ENCODE results near the gene SOX4.

The SOX4 gene

DNA sequence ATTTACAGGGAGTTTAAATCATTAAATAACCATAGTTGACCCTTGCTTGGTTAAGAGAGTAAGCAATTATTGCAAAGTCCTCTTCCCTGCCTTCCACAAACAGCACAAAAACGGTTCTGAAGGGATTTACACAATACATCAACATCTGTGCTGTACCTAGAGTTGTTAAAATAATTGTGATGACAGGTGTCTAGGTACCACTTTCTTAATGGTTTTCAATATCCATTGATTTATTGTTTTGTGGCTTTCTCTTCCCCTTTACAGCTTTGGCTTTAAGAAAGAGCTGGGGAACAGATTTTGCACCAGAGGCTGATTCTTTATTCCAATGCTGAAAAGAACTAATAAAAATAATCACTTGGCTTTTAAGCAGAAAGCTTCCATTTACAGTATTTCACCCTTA lies 598 bp upstream of the SOX4 start:
- H3K9ac ChIP-seq (ENCODE audit: low read depth in 1 of 2, low read length in 2 of 2), result peak overlapping the region; percentile 26 to 37

DNA sequence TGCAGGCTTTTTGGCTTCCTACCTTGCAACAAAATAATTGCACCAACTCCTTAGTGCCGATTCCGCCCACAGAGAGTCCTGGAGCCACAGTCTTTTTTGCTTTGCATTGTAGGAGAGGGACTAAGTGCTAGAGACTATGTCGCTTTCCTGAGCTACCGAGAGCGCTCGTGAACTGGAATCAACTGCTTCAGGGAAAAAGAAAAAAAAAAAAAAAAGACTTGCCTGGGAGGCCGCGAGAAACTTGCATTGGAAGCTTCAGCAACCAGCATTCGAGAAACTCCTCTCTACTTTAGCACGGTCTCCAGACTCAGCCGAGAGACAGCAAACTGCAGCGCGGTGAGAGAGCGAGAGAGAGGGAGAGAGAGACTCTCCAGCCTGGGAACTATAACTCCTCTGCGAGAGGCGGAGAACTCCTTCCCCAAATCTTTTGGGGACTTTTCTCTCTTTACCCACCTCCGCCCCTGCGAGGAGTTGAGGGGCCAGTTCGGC lies 420 bp downstream of the SOX4 start:
- peaks cover 11 to 14% of the 10 kb centered on the region in 2 donors for H3K4me1 ChIP-seq (ENCODE audit: control insufficient read depth in 2 of 2, insufficient read depth in 2 of 2, low read length in 2 of 2)
- H3K9ac ChIP-seq (ENCODE audit: low read depth in 1 of 2, low read length in 2 of 2), result peak overlapping the region; percentile 91
- no peaks in the 10 kb centered on the region for H3K9me3 ChIP-seq (ENCODE audit: control insufficient read depth in 2 of 2, low read length in 2 of 2)
- H3K4me3 ChIP-seq (ENCODE audit: low read length in 2 of 2), result peak overlapping the region; percentile 71 to 96
- no peaks in the 10 kb centered on the region for H3K36me3 ChIP-seq (ENCODE audit: control insufficient read depth in 2 of 2, insufficient read depth in 2 of 2, low read length in 2 of 2)
- H3K27me3 ChIP-seq (ENCODE audit: control insufficient read depth in 2 of 2, insufficient read depth in 2 of 2, low read length in 2 of 2), result no peaks in the 10 kb centered on the region
- H3K27ac ChIP-seq (ENCODE audit: low read depth in 2 of 2, low read length in 2 of 2), result peak overlapping the region; percentile 85 to 90

More for the DNA sequence above, 598 bp upstream of the SOX4 start:
- peaks cover 12 to 14% of the 10 kb centered on the region in 2 donors for H3K4me1 ChIP-seq (ENCODE audit: control insufficient read depth in 2 of 2, insufficient read depth in 2 of 2, low read length in 2 of 2)
- no peaks in the 10 kb centered on the region for H3K27me3 ChIP-seq (ENCODE audit: control insufficient read depth in 2 of 2, insufficient read depth in 2 of 2, low read length in 2 of 2)
- no peaks in the 10 kb centered on the region for H3K36me3 ChIP-seq (ENCODE audit: control insufficient read depth in 2 of 2, insufficient read depth in 2 of 2, low read length in 2 of 2)
- peak overlapping the region; percentile 58 to 96 for H3K4me3 ChIP-seq (ENCODE audit: low read length in 2 of 2)
- no peaks in the 10 kb centered on the region for H3K9me3 ChIP-seq (ENCODE audit: control insufficient read depth in 2 of 2, low read length in 2 of 2)
- peak overlapping the region in 1 of 2 donors; percentile 90 for H3K27ac ChIP-seq (ENCODE audit: low read depth in 2 of 2, low read length in 2 of 2)

DNA sequence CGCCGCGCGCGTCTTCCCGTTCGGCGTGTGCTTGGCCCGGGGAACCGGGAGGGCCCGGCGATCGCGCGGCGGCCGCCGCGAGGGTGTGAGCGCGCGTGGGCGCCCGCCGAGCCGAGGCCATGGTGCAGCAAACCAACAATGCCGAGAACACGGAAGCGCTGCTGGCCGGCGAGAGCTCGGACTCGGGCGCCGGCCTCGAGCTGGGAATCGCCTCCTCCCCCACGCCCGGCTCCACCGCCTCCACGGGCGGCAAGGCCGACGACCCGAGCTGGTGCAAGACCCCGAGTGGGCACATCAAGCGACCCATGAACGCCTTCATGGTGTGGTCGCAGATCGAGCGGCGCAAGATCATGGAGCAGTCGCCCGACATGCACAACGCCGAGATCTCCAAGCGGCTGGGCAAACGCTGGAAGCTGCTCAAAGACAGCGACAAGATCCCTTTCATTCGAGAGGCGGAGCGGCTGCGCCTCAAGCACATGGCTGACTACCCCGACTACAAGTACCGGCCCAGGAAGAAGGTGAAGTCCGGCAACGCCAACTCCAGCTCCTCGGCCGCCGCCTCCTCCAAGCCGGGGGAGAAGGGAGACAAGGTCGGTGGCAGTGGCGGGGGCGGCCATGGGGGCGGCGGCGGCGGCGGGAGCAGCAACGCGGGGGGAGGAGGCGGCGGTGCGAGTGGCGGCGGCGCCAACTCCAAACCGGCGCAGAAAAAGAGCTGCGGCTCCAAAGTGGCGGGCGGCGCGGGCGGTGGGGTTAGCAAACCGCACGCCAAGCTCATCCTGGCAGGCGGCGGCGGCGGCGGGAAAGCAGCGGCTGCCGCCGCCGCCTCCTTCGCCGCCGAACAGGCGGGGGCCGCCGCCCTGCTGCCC lies 1.1 kb downstream of the SOX4 start:
- H3K4me3 ChIP-seq (ENCODE audit: low read length in 2 of 2), result peak overlapping the region; percentile 71 to 96
- H3K27me3 ChIP-seq (ENCODE audit: control insufficient read depth in 2 of 2, insufficient read depth in 2 of 2, low read length in 2 of 2), result no peaks in the 10 kb centered on the region
- peaks cover 11% of the 10 kb centered on the region in 2 donors for H3K4me1 ChIP-seq (ENCODE audit: control insufficient read depth in 2 of 2, insufficient read depth in 2 of 2, low read length in 2 of 2)
- H3K9me3 ChIP-seq (ENCODE audit: control insufficient read depth in 2 of 2, low read length in 2 of 2), result no peaks in the 10 kb centered on the region
- H3K27ac ChIP-seq (ENCODE audit: low read depth in 2 of 2, low read length in 2 of 2), result peak overlapping the region; percentile 85 to 90
- no peaks in the 10 kb centered on the region for H3K36me3 ChIP-seq (ENCODE audit: control insufficient read depth in 2 of 2, insufficient read depth in 2 of 2, low read length in 2 of 2)
- peak overlapping the region; percentile 91 for H3K9ac ChIP-seq (ENCODE audit: low read depth in 1 of 2, low read length in 2 of 2)

DNA sequence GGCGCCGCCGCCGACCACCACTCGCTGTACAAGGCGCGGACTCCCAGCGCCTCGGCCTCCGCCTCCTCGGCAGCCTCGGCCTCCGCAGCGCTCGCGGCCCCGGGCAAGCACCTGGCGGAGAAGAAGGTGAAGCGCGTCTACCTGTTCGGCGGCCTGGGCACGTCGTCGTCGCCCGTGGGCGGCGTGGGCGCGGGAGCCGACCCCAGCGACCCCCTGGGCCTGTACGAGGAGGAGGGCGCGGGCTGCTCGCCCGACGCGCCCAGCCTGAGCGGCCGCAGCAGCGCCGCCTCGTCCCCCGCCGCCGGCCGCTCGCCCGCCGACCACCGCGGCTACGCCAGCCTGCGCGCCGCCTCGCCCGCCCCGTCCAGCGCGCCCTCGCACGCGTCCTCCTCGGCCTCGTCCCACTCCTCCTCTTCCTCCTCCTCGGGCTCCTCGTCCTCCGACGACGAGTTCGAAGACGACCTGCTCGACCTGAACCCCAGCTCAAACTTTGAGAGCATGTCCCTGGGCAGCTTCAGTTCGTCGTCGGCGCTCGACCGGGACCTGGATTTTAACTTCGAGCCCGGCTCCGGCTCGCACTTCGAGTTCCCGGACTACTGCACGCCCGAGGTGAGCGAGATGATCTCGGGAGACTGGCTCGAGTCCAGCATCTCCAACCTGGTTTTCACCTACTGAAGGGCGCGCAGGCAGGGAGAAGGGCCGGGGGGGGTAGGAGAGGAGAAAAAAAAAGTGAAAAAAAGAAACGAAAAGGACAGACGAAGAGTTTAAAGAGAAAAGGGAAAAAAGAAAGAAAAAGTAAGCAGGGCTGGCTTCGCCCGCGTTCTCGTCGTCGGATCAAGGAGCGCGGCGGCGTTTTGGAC lies 2.0 kb downstream of the SOX4 start:
- H3K4me3 ChIP-seq (ENCODE audit: low read length in 2 of 2), result peak overlapping the region; percentile 71 to 96
- peak overlapping the region; percentile 72 to 91 for H3K9ac ChIP-seq (ENCODE audit: low read depth in 1 of 2, low read length in 2 of 2)
- H3K27ac ChIP-seq (ENCODE audit: low read depth in 2 of 2, low read length in 2 of 2), result peak overlapping the region; percentile 85 to 90
- H3K27me3 ChIP-seq (ENCODE audit: control insufficient read depth in 2 of 2, insufficient read depth in 2 of 2, low read length in 2 of 2), result no peaks in the 10 kb centered on the region
- peaks cover 11% of the 10 kb centered on the region in 2 donors for H3K4me1 ChIP-seq (ENCODE audit: control insufficient read depth in 2 of 2, insufficient read depth in 2 of 2, low read length in 2 of 2)
- H3K36me3 ChIP-seq (ENCODE audit: control insufficient read depth in 2 of 2, insufficient read depth in 2 of 2, low read length in 2 of 2), result no peaks in the 10 kb centered on the region
- H3K9me3 ChIP-seq (ENCODE audit: control insufficient read depth in 2 of 2, low read length in 2 of 2), result no peaks in the 10 kb centered on the region

DNA sequence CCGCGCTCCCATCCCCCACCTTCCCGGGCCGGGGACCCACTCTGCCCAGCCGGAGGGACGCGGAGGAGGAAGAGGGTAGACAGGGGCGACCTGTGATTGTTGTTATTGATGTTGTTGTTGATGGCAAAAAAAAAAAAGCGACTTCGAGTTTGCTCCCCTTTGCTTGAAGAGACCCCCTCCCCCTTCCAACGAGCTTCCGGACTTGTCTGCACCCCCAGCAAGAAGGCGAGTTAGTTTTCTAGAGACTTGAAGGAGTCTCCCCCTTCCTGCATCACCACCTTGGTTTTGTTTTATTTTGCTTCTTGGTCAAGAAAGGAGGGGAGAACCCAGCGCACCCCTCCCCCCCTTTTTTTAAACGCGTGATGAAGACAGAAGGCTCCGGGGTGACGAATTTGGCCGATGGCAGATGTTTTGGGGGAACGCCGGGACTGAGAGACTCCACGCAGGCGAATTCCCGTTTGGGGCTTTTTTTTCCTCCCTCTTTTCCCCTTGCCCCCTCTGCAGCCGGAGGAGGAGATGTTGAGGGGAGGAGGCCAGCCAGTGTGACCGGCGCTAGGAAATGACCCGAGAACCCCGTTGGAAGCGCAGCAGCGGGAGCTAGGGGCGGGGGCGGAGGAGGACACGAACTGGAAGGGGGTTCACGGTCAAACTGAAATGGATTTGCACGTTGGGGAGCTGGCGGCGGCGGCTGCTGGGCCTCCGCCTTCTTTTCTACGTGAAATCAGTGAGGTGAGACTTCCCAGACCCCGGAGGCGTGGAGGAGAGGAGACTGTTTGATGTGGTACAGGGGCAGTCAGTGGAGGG lies 2.8 kb downstream of the SOX4 start:
- no peaks in the 10 kb centered on the region for H3K27me3 ChIP-seq (ENCODE audit: control insufficient read depth in 2 of 2, insufficient read depth in 2 of 2, low read length in 2 of 2)
- H3K27ac ChIP-seq (ENCODE audit: low read depth in 2 of 2, low read length in 2 of 2), result peak overlapping the region; percentile 85 to 90
- H3K4me1 ChIP-seq (ENCODE audit: control insufficient read depth in 2 of 2, insufficient read depth in 2 of 2, low read length in 2 of 2), result peaks cover 11% of the 10 kb centered on the region in 2 donors
- H3K4me3 ChIP-seq (ENCODE audit: low read length in 2 of 2), result peak overlapping the region; percentile 71 to 96
- no peaks in the 10 kb centered on the region for H3K36me3 ChIP-seq (ENCODE audit: control insufficient read depth in 2 of 2, insufficient read depth in 2 of 2, low read length in 2 of 2)
- peak overlapping the region; percentile 72 to 91 for H3K9ac ChIP-seq (ENCODE audit: low read depth in 1 of 2, low read length in 2 of 2)
- no peaks in the 10 kb centered on the region for H3K9me3 ChIP-seq (ENCODE audit: control insufficient read depth in 2 of 2, low read length in 2 of 2)

DNA sequence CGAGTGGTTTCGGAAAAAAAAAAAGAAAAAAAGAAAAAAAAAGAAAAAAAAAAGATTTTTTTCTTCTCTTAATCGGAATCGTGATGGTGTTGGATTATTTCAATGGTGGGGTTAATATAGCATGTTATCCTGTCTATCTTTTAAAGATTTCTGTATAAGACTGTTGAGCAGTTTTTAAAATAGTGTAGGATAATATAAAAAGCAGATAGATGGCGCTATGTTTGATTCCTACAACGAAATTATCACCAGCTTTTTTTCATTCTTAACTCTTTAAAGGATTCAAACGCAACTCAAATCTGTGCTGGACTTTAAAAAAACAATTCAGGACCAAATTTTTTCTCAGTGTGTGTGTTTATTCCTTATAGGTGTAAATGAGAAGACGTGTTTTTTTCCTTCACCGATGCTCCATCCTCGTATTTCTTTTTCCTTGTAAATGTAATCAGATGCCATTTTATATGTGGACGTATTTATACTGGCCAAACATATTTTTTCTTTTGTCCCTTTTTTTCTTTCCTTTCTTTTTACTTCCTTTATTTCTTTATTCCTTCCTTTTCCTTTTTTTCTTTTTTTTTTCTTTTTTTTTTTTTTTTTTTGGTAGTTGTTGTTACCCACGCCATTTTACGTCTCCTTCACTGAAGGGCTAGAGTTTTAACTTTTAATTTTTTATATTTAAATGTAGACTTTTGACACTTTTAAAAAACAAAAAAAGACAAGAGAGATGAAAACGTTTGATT lies 3.6 kb downstream of the SOX4 start:
- Histone ChIP-seq H3K9me3 (ENCODE audit: control insufficient read depth in 2 of 2, low read length in 2 of 2) (no peaks in the 10 kb centered on the region), H3K27me3 (ENCODE audit: control insufficient read depth in 2 of 2, insufficient read depth in 2 of 2, low read length in 2 of 2) (no peaks in the 10 kb centered on the region), H3K9ac (ENCODE audit: low read depth in 1 of 2, low read length in 2 of 2) (peak overlapping the region; percentile 63 to 91), H3K4me3 (ENCODE audit: low read length in 2 of 2) (peak overlapping the region; percentile 71 to 96), H3K36me3 (ENCODE audit: control insufficient read depth in 2 of 2, insufficient read depth in 2 of 2, low read length in 2 of 2) (no peaks in the 10 kb centered on the region), H3K27ac (ENCODE audit: low read depth in 2 of 2, low read length in 2 of 2) (peak overlapping the region; percentile 85 to 90), H3K4me1 (ENCODE audit: control insufficient read depth in 2 of 2, insufficient read depth in 2 of 2, low read length in 2 of 2) (peaks cover 11% of the 10 kb centered on the region in 2 donors)

DNA sequence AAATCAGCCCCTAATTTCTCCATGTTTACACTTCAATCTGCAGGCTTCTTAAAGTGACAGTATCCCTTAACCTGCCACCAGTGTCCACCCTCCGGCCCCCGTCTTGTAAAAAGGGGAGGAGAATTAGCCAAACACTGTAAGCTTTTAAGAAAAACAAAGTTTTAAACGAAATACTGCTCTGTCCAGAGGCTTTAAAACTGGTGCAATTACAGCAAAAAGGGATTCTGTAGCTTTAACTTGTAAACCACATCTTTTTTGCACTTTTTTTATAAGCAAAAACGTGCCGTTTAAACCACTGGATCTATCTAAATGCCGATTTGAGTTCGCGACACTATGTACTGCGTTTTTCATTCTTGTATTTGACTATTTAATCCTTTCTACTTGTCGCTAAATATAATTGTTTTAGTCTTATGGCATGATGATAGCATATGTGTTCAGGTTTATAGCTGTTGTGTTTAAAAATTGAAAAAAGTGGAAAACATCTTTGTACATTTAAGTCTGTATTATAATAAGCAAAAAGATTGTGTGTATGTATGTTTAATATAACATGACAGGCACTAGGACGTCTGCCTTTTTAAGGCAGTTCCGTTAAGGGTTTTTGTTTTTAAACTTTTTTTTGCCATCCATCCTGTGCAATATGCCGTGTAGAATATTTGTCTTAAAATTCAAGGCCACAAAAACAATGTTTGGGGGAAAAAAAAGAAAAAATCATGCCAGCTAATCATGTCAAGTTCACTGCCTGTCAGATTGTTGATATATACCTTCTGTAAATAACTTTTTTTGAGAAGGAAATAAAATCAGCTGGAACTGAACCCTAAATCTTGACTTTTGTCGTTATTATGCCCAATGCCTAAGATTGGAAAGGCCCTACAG lies 4.5 kb downstream of the SOX4 start:
- Histone ChIP-seq H3K9ac (ENCODE audit: low read depth in 1 of 2, low read length in 2 of 2) (peak overlapping the region; percentile 41 to 63), H3K27me3 (ENCODE audit: control insufficient read depth in 2 of 2, insufficient read depth in 2 of 2, low read length in 2 of 2) (no peaks in the 10 kb centered on the region), H3K9me3 (ENCODE audit: control insufficient read depth in 2 of 2, low read length in 2 of 2) (no peaks in the 10 kb centered on the region), H3K36me3 (ENCODE audit: control insufficient read depth in 2 of 2, insufficient read depth in 2 of 2, low read length in 2 of 2) (no peaks in the 10 kb centered on the region), H3K4me3 (ENCODE audit: low read length in 2 of 2) (peak overlapping the region; percentile 66 to 96), H3K27ac (ENCODE audit: low read depth in 2 of 2, low read length in 2 of 2) (no peak overlapping the region), H3K4me1 (ENCODE audit: control insufficient read depth in 2 of 2, insufficient read depth in 2 of 2, low read length in 2 of 2) (peaks cover 8% of the 10 kb centered on the region in 2 donors)

DNA sequence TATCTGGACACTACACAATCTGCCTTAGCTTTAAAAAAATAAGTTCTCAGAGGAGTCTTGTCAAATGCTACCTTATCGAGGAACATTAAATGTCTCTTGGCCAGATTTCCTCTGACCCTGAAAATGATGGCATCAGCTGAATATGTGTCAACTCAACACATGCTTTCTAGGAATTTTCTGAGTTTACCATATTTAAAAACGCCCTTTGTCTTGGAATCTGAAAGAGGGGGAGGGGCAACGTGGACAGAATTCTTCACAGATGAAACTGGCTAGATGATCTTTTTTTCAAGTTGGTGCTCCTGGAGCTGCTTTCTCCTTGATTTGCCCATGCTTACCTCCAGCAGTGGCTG lies 5.1 kb downstream of the SOX4 start:
- Histone ChIP-seq H3K9me3 (ENCODE audit: control insufficient read depth in 2 of 2, low read length in 2 of 2) (no peaks in the 10 kb centered on the region), H3K9ac (ENCODE audit: low read depth in 1 of 2, low read length in 2 of 2) (no peak overlapping the region), H3K27ac (ENCODE audit: low read depth in 2 of 2, low read length in 2 of 2) (no peak overlapping the region), H3K36me3 (ENCODE audit: control insufficient read depth in 2 of 2, insufficient read depth in 2 of 2, low read length in 2 of 2) (no peaks in the 10 kb centered on the region), H3K4me1 (ENCODE audit: control insufficient read depth in 2 of 2, insufficient read depth in 2 of 2, low read length in 2 of 2) (peaks cover 4 to 8% of the 10 kb centered on the region in 2 donors), H3K4me3 (ENCODE audit: low read length in 2 of 2) (peak overlapping the region in 1 of 2 donors; percentile 96), H3K27me3 (ENCODE audit: control insufficient read depth in 2 of 2, insufficient read depth in 2 of 2, low read length in 2 of 2) (no peaks in the 10 kb centered on the region)
